Measurements from ENCODE around the gene IGFALS. TPM values are rescaled to one million over a fixed set of nuclear protein-coding genes. Genes with fewer than 3 reads are reported as not detected.

Gene IGFALS
- 0.12 to 0.31 TPM in 2 of 3 replicates, not detected in the other for total RNA-seq
- long read RNA-seq: 0 reads

GRCh38 chr16:1793578-1794220 lies at the start of gene IGFALS:
IGFALS (minus strand) TSS chr16:1793705; CDS start chr16:1793652, 53 bp downstream.
- H3K4me3 Mint-ChIP-seq (ENCODE audit: unreplicated experiment): no peak within 1 kb of the TSS
- TF ChIP-seq, protein P1, sequence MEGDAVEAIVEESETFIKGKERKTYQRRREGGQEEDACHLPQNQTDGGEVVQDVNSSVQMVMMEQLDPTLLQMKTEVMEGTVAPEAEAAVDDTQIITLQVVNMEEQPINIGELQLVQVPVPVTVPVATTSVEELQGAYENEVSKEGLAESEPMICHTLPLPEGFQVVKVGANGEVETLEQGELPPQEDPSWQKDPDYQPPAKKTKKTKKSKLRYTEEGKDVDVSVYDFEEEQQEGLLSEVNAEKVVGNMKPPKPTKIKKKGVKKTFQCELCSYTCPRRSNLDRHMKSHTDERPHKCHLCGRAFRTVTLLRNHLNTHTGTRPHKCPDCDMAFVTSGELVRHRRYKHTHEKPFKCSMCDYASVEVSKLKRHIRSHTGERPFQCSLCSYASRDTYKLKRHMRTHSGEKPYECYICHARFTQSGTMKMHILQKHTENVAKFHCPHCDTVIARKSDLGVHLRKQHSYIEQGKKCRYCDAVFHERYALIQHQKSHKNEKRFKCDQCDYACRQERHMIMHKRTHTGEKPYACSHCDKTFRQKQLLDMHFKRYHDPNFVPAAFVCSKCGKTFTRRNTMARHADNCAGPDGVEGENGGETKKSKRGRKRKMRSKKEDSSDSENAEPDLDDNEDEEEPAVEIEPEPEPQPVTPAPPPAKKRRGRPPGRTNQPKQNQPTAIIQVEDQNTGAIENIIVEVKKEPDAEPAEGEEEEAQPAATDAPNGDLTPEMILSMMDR (IDR thresholded peaks at IDR 0.05): no peak
- H3K27ac Mint-ChIP-seq (ENCODE audit: unreplicated experiment): no peak within 1 kb of the TSS
- no peaks in the 10 kb centered on the region for H3K27me3 Mint-ChIP-seq (ENCODE audit: low read depth)
- peaks cover 8% of the 10 kb centered on the region for H3K9me3 Mint-ChIP-seq (ENCODE audit: low read depth)
- H3K36me3 Mint-ChIP-seq (ENCODE audit: low read depth): peaks cover 4% of the 10 kb centered on the region
- H3K4me1 Mint-ChIP-seq (ENCODE audit: low read depth): no peaks in the 10 kb centered on the region
- no peak for DNase-seq (ENCODE audit: low spot score)

- DNase-seq (ENCODE audit: low spot score): no peak
- Mint-ChIP-seq H3K9me3 (ENCODE audit: low read depth) (no peaks in the 10 kb centered on the region), H3K27me3 (ENCODE audit: low read depth) (no peaks in the 10 kb centered on the region), H3K4me3 (ENCODE audit: unreplicated experiment) (no peak overlapping the region), H3K36me3 (ENCODE audit: low read depth) (no peaks in the 10 kb centered on the region), H3K27ac (ENCODE audit: unreplicated experiment) (peak overlapping the region; percentile 62), H3K4me1 (ENCODE audit: low read depth) (peaks cover 5% of the 10 kb centered on the region)
- TF ChIP-seq, protein P1 (IDR thresholded peaks at IDR 0.05): no peak
These were observed 46.0 kb upstream of the IGFALS start for GRCh38 chr16:1839554-1839953.

DNA sequence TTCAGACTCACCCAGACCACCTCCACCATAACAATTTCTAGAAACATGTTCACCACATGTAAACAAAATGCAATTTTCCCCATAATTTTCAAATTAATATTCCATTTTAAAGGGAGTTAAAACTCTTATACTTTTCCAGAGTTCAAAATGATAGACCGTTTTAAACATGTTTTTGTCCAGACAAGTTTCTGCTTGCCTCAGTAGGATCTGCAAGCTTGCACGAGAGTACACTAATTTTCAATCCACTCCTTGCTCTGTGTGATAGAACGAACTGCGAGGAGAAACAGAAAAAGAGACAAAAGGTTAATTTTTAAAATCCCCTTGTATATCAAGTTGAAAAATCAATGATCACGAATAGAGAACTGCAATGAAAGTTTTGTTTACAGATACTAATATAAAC lies 40.6 kb upstream of the IGFALS start:
- TF ChIP-seq, protein P1 (IDR thresholded peaks at IDR 0.05): no peak
- peaks cover 12% of the 10 kb centered on the region for H3K4me1 Mint-ChIP-seq (ENCODE audit: low read depth)
- no peak overlapping the region for H3K4me3 Mint-ChIP-seq (ENCODE audit: unreplicated experiment)
- H3K27me3 Mint-ChIP-seq (ENCODE audit: low read depth): no peaks in the 10 kb centered on the region
- H3K36me3 Mint-ChIP-seq (ENCODE audit: low read depth): peaks cover 3% of the 10 kb centered on the region
- H3K9me3 Mint-ChIP-seq (ENCODE audit: low read depth): no peaks in the 10 kb centered on the region
- DNase-seq (ENCODE audit: low spot score): no peak
- no peak overlapping the region for H3K27ac Mint-ChIP-seq (ENCODE audit: unreplicated experiment)

- no peaks in the 10 kb centered on the region for H3K27me3 Mint-ChIP-seq (ENCODE audit: low read depth)
- no peak for DNase-seq (ENCODE audit: low spot score)
- H3K4me1 Mint-ChIP-seq (ENCODE audit: low read depth): peaks cover 22% of the 10 kb centered on the region
- no peaks in the 10 kb centered on the region for H3K9me3 Mint-ChIP-seq (ENCODE audit: low read depth)
- no peak overlapping the region for H3K4me3 Mint-ChIP-seq (ENCODE audit: unreplicated experiment)
- TF ChIP-seq, protein P1 (IDR thresholded peaks at IDR 0.05): no peak
- H3K36me3 Mint-ChIP-seq (ENCODE audit: low read depth): peaks cover 3% of the 10 kb centered on the region
- no peak overlapping the region for H3K27ac Mint-ChIP-seq (ENCODE audit: unreplicated experiment)
These were observed 39.4 kb upstream of the IGFALS start for GRCh38 chr16:1832838-1833454.

DNA sequence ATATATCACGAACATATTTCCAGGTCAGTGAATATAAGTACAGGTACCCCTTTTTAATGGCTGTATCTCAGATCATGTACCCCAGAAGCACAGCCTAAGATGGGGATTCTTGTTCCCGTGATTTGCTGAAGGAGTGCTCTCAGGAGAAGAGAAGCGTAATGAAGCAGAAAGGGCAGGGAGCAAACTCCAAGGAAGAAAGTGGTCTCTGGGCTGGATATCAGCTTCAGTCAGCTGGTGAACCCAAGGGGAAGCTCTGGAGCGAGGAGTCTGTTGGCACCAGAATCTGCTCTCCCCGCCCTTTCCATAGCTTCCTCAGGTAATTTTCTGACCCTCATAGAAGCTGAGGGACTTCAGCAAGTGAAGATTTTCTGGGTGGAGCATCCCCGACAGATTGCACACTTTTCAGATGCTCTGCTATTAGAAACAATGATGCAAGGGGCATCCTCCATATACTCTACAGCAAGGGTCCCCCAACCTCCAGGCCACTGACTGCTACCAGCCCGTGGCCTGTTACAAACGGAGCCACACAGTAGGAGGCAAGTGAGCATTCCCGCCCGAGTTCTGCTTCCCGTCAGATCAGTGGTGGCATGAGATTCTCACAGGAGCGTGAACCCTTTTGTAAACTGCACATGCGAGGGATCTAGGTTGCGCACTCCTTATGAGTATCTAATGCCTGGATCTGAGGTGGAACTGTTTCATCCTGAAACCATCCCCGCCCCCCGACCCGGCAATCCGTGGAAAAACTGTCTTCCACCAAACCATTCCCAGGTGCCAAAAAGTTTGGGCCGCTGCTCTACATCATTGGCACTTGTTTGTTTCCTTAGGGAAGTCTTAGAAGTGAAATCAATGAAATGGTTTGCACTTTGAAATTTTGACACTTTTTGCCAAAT lies 37.9 kb upstream of the IGFALS start:
- TF ChIP-seq, protein P1 (IDR thresholded peaks at IDR 0.05): no peak
- Mint-ChIP-seq H3K9me3 (ENCODE audit: low read depth) (no peaks in the 10 kb centered on the region), H3K4me3 (ENCODE audit: unreplicated experiment) (no peak overlapping the region), H3K36me3 (ENCODE audit: low read depth) (peaks cover 3% of the 10 kb centered on the region), H3K27ac (ENCODE audit: unreplicated experiment) (peak overlapping the region; percentile 27), H3K4me1 (ENCODE audit: low read depth) (peaks cover 32% of the 10 kb centered on the region), H3K27me3 (ENCODE audit: low read depth) (no peaks in the 10 kb centered on the region)
- no peak for DNase-seq (ENCODE audit: low spot score)

Measured in chondrocyte (in vitro differentiated cells).